NCI-H510A (cell line): Measurements from ENCODE around the gene WDR82.

Experiments
- DNase-seq: peaks from one replicate; lab custom pipeline; 2025; lab: John Stamatoyannopoulos, UW

The WDR82 gene

GRCh38 chr3:52254608-52255007, 23.8 kb downstream of the WDR82 start:
- no peak for DNase-seq

DNA sequence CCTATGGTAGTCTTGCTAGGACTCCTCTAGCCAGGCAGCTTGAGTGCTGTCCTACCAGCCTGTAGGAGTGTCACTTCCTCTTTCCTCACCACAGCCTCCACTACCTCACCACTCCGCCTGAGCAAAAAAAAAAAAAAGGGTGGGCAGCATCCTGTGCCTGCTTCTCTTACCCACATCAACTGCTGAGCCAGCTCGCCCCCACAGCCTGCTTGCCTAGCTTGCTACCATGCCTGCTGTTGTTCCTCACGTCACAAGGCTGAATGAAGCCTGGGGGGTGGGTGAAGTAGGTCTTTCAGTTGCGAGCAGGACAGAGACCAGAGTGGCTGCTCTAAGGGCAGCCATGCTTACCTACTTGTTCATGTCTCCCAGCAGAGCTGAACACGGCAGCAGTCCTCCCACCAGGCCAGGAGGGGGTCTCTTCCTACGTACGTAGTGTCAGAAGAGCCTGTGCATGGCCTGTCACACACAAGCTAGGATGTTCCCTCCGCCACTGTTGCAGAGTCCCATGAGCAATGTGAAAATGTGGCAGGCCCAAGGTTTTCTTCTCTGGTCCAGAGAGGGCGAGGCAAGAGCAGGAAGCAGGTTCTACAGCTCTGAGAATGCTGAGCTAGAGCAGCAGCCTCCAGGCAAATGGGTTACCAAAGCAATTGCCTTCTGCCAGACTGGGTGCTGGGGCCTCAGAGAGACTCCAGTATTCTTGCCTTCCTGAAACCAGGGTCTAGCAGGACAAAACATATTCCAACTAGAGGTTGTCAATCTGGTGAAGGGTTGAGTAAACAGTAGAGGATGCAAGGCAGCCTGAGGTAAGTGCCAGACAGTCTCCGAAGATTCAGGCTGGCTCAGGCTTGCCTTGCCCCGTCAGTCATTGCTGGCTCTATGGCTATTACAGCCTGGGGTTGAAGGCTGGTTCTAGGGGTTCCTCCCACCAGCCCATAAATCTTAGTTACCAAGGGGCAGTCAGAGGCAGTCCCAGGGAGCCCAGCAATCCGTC, 24.8 kb downstream of the WDR82 start:
- DNase-seq: no peak

DNA sequence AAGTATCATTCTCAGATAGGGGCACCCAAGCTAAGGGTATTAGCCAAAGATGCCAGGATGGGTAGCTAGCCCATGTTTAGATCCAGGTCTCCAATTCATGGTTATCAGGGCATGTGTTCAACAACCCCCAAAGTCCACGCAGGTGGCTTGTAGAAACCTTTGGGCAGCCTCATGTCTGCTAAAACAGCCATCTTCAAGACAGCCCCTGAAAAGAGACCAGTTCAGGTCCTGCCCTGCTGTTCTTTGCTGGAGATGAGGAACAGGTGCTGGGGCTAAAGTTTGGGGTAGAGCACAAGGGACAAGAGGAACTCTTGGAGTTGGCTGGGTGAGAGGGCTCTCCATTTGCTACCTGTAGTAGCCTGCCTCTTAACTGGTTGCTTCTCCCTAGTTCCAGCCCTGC, 28.3 kb downstream of the WDR82 start:
- DNase-seq: no peak

GRCh38 chr3:52249683-52250082, 28.8 kb downstream of the WDR82 start:
- no peak for DNase-seq

DNA sequence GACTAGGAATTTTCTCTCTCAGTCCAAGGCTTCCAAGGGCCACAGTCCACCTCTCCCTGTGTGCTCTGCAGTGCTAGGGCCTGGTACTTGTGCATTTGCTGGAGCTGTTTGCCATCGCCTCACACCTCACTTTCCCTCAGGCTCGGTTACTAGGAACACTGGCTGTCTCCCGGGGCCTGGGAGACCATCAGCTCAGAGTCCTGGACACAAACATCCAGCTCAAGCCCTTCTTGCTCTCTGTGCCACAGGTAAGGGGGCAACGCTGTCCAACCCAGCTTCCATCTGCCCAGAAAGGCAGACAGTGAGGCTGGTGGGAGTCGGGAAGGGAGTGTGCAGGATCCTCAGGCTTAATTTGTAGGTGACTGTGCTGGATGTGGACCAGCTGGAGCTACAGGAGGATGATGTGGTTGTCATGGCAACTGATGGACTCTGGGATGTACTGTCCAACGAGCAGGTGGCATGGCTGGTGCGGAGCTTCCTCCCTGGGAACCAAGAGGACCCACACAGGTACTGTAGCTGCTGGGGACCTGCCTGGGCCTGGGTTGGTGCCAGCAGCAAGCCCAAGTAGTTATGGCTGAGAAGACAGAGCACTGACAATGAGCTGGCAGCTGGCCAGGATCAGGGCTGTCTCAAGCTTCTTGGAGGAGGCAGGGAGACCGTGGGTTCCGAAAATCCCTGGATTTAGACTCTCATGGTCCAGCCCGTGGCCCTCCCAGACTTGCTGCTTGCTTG, 29.5 kb downstream of the WDR82 start:
- no peak for DNase-seq

- DNase-seq: no peak
These were observed 30.3 kb downstream of the WDR82 start for GRCh38 chr3:52248165-52248541.

DNA sequence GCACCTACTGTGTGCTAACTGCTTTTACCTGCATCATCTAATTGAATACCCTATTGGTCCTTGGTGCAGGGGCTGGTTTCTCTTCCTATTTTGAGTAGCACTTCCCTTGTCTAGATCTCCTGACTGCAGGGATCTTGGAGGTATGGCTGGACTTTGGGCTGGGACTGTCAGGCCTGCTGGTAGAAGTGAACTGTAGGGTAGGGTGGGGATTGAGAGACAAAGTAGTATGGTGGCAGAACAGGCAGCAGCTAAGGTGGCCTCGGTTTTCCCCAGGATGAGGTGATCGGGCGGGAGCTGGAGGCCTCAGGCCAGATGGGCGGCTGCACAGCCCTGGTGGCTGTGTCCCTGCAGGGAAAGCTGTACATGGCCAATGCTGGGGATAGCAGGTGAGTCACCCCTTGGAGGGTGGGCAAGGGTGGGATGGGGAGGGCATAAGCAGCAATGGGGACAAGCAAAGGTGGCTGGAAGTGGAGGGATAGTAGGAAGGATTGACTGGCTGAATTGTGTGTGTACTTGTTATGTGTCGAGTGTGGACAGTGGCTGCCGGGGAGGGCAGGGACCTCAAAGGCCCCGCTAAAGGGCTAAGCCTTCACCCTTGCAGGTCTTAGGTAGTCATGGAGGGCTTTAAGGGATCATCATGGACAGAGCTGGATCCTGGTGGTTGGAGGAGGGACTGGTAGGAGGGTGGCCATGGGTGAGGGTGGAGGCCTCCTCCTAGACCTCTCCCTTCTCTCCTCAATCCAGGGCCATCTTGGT, 30.9 kb downstream of the WDR82 start:
- DNase-seq: no peak

GRCh38 chr3:52246728-52247408, 31.6 kb downstream of the WDR82 start:
- DNase-seq: no peak

DNA sequence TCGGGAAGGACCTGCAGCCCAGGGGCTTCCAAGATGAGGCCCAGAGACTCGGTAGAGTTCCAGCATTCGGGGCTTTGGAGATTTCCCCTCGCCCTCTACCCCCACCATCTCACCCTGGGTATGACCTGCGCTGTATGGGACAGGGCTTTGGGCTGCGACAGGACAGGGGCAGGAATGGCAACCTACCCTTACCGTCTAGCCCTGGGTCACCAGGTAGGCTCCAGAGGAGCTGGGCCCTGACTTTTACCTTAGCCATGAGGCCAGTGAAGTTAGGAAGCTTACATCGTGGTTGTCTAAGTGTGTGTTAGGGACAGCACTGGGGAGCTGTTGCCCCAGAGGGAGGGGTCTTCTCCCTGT, 32.2 kb downstream of the WDR82 start:
- no peak for DNase-seq

DNA sequence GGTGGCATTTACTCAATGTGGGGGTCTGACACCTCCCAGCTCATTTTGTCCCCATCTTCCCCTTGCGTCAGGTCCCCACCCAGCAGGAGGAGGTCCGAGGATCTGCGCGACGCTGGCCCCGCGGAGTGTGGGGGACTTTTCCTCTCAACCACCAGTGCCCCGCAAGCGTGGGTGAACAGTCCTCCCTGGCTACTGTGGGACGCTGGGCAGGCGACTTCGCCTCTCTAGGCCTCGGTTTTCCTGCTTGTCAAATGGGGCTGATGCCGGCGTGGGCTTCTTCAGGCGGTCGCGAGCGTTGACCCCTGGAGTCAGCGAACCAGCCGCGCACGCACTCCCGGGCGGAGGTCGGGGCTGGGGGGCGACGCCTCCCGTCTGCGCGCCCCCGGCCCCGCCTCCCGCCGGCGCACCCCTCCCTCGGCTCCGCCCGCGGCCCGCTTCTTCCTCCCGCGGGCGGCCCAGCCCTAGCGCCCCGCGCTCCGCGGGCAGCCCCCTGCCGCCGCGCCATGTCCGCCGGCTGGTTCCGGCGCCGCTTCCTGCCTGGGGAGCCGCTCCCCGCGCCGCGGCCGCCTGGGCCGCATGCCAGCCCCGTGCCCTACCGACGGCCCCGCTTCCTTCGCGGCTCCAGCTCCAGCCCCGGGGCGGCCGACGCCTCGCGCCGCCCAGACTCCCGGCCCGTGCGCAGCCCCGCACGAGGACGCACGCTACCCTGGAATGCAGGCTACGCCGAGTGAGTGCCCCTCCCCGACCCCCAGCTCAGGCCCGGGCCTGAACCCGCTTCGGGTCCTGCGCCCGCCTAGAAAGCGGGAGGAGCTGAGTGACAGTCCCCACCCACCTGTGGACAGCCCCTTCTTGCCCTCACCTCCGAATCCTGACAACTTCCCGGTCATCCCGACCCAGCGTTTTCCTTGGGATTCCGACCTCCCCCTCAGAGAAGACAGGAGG, 32.9 kb downstream of the WDR82 start, which contains the start of gene PPM1M:
Gene PPM1M (plus strand): TSS at position 438 of the 942 bp plus-strand sequence. CDS start 66 bp downstream, at position 504.
- DNase-seq: no peak

- no peak for DNase-seq
These were observed 34.4 kb downstream of the WDR82 start for GRCh38 chr3:52243791-52244628.

- DNase-seq: no peak
These were observed 36.4 kb downstream of the WDR82 start for GRCh38 chr3:52242039-52242438.

GRCh38 chr3:52240886-52241370, 37.5 kb downstream of the WDR82 start:
- DNase-seq: no peak

- DNase-seq: peak; percentile 48
These were observed 38.2 kb downstream of the WDR82 start for GRCh38 chr3:52240059-52240885.

- DNase-seq: peak; percentile 25
These were observed 39.4 kb downstream of the WDR82 start, which contains the start of gene TWF2 for GRCh38 chr3:52238761-52239701. Gene TWF2, minus strand, starts transcription at chr3:52239158. Its CDS starts 142 bp downstream, at chr3:52239016.

GRCh38 chr3:52238193-52238760, 40.2 kb downstream of the WDR82 start:
- no peak for DNase-seq

GRCh38 chr3:52237657-52238172, 40.7 kb downstream of the WDR82 start:
- no peak for DNase-seq
